HFFc6 (cell line): ENCODE measurements around the gene RAB27B. TPM values are rescaled to one million over a fixed set of nuclear protein-coding genes. Genes with fewer than 3 reads are reported as not detected.
"Not testable (repeated sequence)": the region's sequence is repeated elsewhere in the genome, so short reads cannot be mapped to it uniquely, and the experiment has no call there.

Experiments used
- DNase-seq: peaks from one replicate; pipeline ENCODE4 v3.0.0-alpha.2; 2018
- H3K27ac Mint-ChIP-seq: 2 replicates; pipeline ENCODE4 v1.8.0; 2020; ENCODE audit warnings: mild to moderate bottlenecking, mixed read lengths
- H3K27me3 Mint-ChIP-seq: 2 replicates; pipeline ENCODE4 v1.8.0; 2021; ENCODE audit warnings: mild to moderate bottlenecking, moderate library complexity, mixed read lengths; ENCODE audit not compliant: insufficient read depth
- H3K36me3 Mint-ChIP-seq: 2 replicates; pipeline ENCODE4 v1.8.0; 2021; ENCODE audit warnings: low read depth, mixed read lengths
- H3K4me1 Mint-ChIP-seq: 2 replicates; pipeline ENCODE4 v1.8.0; 2020; ENCODE audit warnings: low read depth, mixed read lengths
- H3K4me3 Mint-ChIP-seq: 2 replicates; pipeline ENCODE4 v1.8.0; 2020; ENCODE audit warnings: mild to moderate bottlenecking, moderate library complexity, mixed read lengths
- H3K9me3 Mint-ChIP-seq: 2 replicates; pipeline ENCODE4 v1.8.0; 2020; ENCODE audit warnings: mild to moderate bottlenecking, mixed read lengths
- CTCF ChIP-seq: fragments of 200-600 bp; sonication (generic); IDR thresholded peaks from 2 replicates; pipeline ENCODE4 v1.5.0; 2021; ENCODE audit warnings: antibody characterized with exemption, mild to moderate bottlenecking
- total RNA-seq, 6 experiments: library from RNA; stranded (reverse); fragmentation: NEBNext Ultra II Directional; extraction: Animal tissue kit (Norgen Biotek cat#: 25700); gene quantifications; 2 replicates in 1 of 6; 3 replicates in 5 of 6; pipeline ENCODE4 v1.2.3, GENCODE V29; 2021

The RAB27B gene
- total RNA-seq, 6 experiments from 2014 or later = 0.34 to 2.2 (median 0.79) TPM

DNA sequence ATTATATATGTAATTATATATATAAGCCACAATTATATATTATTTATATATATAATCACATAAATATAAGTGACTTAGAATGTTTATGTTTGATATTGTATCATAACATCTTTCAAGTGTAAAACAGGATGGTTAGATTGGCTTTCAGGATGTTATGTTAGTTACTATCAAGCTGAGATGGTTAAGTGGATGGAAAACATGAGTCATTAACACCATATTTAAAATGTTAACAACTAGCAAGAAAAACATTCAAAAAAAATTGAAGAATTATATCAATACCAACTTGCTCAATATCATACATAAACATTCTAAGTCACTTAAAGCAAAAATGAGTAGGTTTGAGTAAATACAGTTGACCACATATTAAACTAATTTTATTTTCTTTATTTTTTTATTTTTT is 21.8 kb upstream of the RAB27B start:
- DNase-seq = peak; percentile 15
- H3K27ac Mint-ChIP-seq = no peak overlapping the region
- no peaks in the 10 kb centered on the region for H3K27me3 Mint-ChIP-seq
- TF ChIP-seq CTCF = no peak
- no peak overlapping the region for H3K4me3 Mint-ChIP-seq
- H3K4me1 Mint-ChIP-seq = peaks cover 24% of the 10 kb centered on the region
- H3K9me3 Mint-ChIP-seq = no peaks in the 10 kb centered on the region
- no peaks in the 10 kb centered on the region for H3K36me3 Mint-ChIP-seq

- Mint-ChIP-seq H3K4me1 (peaks cover 24% of the 10 kb centered on the region), H3K36me3 (no peaks in the 10 kb centered on the region), H3K9me3 (no peaks in the 10 kb centered on the region), H3K27ac (no peak overlapping the region; the same call in 1 of the 2 replicates), H3K4me3 (0 out of 2 replicates have a peak overlapping the region, but pooled peaks have one; percentile 7), H3K27me3 (no peaks in the 10 kb centered on the region)
- DNase-seq = no peak
- TF ChIP-seq CTCF = no peak
These were observed 21.0 kb upstream of the RAB27B start for GRCh38 chr18:54807303-54807702.

GRCh38 chr18:54810662-54811061 is 17.6 kb upstream of the RAB27B start:
- not testable (repeated sequence) for H3K4me3 Mint-ChIP-seq, H3K27me3 Mint-ChIP-seq, H3K36me3 Mint-ChIP-seq, H3K27ac Mint-ChIP-seq, DNase-seq, H3K9me3 Mint-ChIP-seq
- H3K4me1 Mint-ChIP-seq = peaks cover 12% of the 10 kb centered on the region

GRCh38 chr18:54812885-54813284 is 15.4 kb upstream of the RAB27B start:
- H3K4me3 Mint-ChIP-seq = no peak overlapping the region
- TF ChIP-seq CTCF = no peak
- H3K27ac Mint-ChIP-seq = no peak overlapping the region
- no peaks in the 10 kb centered on the region for H3K36me3 Mint-ChIP-seq
- H3K4me1 Mint-ChIP-seq = no peaks in the 10 kb centered on the region
- DNase-seq = no peak
- H3K9me3 Mint-ChIP-seq = no peaks in the 10 kb centered on the region
- no peaks in the 10 kb centered on the region for H3K27me3 Mint-ChIP-seq

DNA sequence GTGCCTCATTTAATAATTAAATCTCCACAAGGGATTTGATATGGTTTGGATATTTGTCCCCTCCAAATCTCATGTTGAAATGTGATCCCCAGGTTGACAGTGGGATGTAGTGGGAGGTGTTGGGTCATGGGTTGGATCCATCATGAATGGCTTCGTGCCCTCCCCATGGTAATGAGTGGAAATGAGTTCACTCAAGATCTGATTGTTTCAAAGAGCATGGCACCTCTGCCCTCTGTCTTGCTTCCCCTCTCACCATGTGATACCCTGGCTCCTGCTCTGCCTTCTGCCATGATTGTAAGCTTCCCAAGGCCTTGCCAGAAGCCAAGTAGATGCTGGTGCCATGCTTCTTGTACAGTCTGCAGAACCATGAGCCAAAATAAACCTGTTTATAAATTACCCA is 15.0 kb upstream of the RAB27B start:
- no peaks in the 10 kb centered on the region for H3K36me3 Mint-ChIP-seq
- no peaks in the 10 kb centered on the region for H3K27me3 Mint-ChIP-seq
- DNase-seq = no peak
- H3K9me3 Mint-ChIP-seq = no peaks in the 10 kb centered on the region
- no peaks in the 10 kb centered on the region for H3K4me1 Mint-ChIP-seq
- H3K27ac Mint-ChIP-seq = no peak overlapping the region
- TF ChIP-seq CTCF = no peak
- H3K4me3 Mint-ChIP-seq = no peak overlapping the region

DNA sequence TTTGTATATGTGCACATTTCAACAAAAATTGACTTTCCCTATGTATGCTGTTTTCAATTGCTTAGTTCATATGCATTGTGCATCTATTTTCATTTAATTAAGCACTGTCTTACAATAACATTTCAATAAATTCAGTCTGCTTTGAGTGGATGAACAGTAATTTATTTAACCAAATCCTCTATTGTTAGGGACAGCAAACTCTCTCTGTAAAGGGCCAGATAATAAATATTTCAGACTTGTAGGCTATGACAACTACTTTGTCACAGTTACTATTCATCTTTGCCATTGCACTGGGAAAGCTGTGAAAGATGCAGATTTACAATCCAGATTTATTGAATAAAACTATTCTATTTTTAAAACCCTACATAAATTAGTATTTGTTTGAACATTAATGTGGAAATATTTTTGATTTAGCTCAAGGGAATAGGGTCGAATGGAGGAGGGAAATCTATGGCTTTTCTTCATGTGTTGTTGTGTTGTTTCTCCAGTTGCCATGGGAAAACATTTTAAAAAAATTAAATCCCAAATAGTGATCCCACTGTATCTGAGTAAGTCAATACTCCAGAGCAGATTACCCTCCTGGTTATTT is 14.2 kb upstream of the RAB27B start:
- H3K27ac Mint-ChIP-seq = no peak overlapping the region
- no peaks in the 10 kb centered on the region for H3K4me1 Mint-ChIP-seq
- H3K27me3 Mint-ChIP-seq = no peaks in the 10 kb centered on the region
- no peak for DNase-seq
- no peaks in the 10 kb centered on the region for H3K9me3 Mint-ChIP-seq
- no peak overlapping the region for H3K4me3 Mint-ChIP-seq
- no peak for TF ChIP-seq CTCF
- no peaks in the 10 kb centered on the region for H3K36me3 Mint-ChIP-seq
